ENCODE data around the gene SLIT3.

- TF ChIP-seq, protein P1, sequence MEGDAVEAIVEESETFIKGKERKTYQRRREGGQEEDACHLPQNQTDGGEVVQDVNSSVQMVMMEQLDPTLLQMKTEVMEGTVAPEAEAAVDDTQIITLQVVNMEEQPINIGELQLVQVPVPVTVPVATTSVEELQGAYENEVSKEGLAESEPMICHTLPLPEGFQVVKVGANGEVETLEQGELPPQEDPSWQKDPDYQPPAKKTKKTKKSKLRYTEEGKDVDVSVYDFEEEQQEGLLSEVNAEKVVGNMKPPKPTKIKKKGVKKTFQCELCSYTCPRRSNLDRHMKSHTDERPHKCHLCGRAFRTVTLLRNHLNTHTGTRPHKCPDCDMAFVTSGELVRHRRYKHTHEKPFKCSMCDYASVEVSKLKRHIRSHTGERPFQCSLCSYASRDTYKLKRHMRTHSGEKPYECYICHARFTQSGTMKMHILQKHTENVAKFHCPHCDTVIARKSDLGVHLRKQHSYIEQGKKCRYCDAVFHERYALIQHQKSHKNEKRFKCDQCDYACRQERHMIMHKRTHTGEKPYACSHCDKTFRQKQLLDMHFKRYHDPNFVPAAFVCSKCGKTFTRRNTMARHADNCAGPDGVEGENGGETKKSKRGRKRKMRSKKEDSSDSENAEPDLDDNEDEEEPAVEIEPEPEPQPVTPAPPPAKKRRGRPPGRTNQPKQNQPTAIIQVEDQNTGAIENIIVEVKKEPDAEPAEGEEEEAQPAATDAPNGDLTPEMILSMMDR (IDR thresholded peaks at IDR 0.05 in 4 of 5, conservative IDR thresholded peaks at IDR 0.05 in 1 of 5) = no peak
- no peak for TF ChIP-seq POLR2A (IDR thresholded peaks at IDR 0.05)
These were observed 2.7 kb downstream of the SLIT3 start for GRCh38 chr5:169298193-169298592.

Data from gastrocnemius medialis (tissue), 4 donors.